ENCODE measurements around the gene TFIP11. TPM values are rescaled to one million over a fixed set of nuclear protein-coding genes. Genes with fewer than 3 reads are reported as not detected.

TFIP11 gene
- 10 to 100 TPM; 30.7 to 47.0 (median 41.9) TPM for polyA plus RNA-seq (ENCODE audit: insufficient read length in 4 of 4)

DNA sequence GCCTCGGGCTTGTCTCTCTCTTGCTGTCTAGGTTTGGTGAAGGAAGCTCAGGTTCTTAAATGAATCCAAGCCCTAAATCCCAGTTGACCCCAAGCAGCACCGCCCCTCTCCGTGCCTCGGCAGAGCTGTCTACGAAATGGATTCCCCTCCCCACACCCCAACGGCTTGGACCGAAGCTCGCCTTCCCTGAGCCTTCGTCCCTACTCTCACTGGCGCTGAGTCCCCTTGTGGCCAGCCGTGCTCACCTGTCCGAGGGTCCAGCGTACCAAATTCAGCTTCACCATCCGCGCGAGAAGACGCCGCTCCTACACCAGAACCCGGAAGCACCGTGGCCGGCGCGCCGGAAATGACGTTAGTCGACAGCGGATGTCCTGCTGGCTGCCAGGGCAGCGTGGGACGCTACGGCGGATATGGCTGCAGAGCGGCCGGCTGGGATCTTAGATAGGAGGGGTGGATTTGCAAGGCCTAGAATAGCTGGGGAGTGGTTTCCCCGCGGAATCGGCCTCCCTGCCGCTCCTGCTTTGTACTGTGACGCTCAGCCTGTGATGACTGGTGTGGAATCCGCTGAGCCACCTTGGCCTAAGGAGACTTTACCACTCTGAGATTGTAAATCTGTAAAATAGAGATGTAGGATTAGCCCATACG lies at the start of gene TFIP11:
TFIP11 (minus strand) TSS at position 325 of the 645 bp plus-strand sequence. CDS start 2,201 bp downstream, outside the sequence.
- peak; percentile 74 to 86 (median 81) for DNase-seq (ENCODE audit: low read depth in 4 of 4, low spot score in 3 of 4)

DNA sequence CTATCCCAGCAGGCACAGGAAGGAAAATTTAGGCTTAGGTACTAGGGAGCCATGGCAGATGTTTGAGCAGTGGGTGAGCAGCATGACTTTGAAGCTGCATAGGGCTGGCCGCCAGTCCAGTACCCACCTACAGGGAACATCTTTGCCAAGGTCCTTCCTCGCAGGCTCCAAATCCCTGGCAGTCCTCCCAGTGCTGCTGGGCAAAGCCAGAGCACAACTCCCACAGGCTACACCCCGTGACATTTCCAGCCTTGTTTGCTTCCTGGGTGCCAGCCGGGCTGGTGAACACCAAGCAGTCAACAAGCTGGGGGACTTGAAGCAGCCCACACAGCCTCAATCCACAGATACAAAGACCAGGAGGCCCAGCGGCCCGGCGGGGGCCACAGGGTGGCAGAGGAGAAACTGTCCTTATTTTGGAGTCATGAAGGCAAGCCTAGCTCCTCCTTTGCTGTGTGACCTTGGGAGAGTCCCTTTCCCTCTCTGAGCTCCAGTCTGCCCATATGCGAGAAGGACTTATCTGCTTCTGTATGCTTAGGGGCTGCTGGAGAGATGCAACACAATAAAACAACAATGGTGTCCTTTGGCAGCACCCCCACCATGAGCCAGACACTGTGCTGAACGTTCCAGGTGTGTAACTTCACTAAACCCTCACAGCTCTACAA lies 49.6 kb upstream of the TFIP11 start:
- DNase-seq (ENCODE audit: low read depth in 4 of 4, low spot score in 3 of 4) = no peak

DNA sequence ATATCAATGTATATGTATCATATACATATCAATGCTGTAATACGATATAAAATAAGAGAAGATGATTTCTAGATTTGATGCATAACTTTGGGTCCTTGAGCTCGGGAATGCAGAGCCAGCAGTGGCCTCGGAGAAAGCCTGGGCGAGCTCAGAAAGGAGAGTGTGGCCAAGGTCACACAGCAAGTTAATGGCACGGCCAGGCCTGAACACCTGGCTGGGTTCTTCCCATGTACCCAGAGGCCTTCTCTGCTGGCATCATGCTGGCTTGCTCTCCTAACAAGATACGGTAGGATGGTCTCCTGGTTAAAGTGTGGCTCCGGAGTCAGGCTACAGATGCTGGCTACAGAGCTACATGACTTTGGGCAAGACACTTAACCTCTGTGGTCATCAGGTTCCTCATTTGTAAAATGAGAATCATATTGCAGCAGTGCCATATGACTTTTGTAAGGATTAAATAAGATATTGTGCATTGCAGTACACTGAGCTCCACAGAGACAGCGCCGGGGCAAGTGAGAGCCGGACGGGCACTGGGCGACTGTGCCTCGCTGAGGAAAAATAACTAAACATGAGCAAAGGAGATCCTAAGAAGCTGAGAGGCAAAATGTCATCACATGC lies 47.8 kb upstream of the TFIP11 start:
- DNase-seq (ENCODE audit: low read depth in 4 of 4, low spot score in 3 of 4) = no peak

DNA sequence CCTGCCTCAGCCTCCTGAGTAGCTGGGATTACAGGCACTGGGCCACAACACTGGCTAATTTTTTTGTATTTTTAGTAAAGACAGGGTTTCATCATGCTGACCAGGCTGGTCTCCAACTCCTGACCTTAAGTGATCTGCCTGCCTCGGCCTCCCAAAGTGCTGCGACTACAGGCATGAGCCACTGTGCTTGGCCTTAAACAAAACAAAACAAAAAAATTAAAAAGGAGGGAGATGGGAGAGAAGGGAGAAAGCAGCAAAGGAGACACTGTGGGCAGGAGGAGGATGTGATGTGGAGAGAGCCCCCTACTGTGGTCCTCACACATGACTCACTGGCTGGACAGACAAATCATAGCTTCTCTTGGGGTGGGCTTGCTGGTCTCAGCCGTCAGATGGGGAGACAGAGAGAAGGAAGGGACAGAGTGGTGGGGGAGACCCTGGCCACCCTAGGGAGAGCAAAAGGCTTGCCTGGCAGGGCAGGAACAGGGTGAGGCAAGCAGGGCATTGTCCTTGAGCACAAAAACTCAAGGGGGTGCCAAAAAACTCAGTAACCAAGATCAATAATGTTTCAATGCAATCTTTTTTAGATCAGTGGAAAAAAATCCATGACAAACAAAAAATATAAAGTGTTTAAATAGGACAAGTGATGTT lies 46.1 kb upstream of the TFIP11 start:
- no peak for DNase-seq (ENCODE audit: low read depth in 4 of 4, low spot score in 3 of 4)

DNA sequence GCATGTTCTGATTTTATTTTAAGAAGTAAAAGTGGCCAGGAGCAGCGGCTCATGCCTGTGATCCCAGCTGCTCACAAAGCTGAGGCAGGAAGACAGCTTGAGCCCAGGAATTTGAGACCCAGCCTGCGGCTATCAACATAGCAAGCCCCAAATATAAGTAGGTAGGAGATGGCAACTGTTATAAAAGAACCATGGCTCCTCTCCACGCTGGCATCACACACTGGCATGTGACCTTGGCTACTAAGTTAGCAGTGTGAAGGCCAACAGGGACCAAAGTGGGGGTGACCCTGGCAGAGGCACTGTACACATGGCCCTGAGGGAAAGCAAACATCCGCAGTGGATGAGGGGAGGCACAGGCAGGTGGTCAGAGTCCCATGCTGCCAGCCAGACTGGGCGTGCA lies 44.6 kb upstream of the TFIP11 start:
- no peak for DNase-seq (ENCODE audit: low read depth in 4 of 4, low spot score in 3 of 4)

DNA sequence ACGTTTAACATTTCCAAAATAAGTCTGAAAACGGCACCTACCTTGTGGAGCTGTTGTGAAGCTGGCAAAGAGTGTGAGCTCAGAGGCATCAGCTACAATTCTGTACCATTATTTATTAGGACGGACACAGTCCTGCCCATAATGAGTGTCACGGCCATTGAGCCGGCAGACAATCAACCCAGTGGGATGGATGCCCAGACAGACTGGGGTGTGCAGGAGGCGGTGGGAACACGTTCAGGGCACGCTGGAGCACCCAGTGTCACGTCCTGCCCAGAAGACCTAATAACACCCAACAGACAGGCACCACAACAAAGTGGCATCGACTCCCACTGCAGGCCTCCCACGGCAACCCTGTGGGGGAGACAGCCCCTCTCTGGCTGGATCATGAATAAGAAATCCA lies 43.2 kb upstream of the TFIP11 start:
- no peak for DNase-seq (ENCODE audit: low read depth in 4 of 4, low spot score in 3 of 4)

DNA sequence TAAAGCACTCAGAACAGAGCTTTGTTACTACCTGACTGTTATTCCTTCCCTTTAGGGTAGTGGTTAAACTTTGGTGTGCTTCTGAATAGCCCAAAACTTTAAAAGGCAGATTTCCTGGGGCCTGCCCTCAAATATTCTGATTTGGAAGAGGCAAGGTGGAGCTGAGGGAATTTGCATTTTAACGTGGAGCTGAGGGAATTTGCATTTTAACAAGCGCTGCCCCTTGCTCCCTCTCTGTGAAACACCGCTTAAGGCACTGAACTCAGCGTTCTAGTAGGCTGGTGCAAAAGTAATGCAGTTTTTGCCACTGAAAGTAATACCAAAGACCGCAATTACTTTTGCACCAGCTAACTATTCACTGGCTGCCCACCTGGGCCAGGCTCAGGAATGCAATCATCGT lies 42.7 kb upstream of the TFIP11 start:
- DNase-seq (ENCODE audit: low read depth in 4 of 4, low spot score in 3 of 4) = no peak

DNA sequence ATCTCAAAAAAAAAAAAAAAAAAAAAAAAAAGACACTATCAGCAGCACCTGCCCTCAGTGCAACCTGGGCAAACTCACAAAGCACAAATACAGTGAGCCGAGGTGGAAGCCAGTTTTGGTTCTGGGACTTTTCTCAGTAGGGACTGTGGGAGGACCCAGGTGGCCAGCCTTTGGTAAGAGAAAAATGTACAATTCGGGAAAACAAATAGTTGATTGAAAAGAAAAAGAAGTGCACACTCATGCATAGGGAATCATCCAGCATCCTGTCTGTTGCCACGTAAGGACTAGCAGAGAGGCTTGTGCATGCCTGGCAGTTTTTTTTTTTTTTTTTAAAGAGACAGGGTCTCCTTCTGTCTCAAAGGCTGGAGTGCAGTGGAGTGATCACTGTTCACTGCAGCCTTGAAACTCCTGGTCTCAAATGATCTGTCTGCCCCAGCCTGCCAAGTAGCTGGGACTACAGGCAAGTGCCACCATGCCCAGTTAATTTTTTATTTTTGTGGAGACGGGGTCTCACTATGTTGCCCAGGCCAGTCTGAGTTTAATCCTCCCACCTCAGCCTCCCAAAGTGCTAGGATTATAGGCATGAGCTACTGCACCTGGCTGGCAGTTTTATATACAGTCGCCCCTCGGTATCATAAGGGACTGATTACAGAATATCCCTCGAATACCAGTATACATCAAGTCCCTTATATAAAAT lies 40.9 kb upstream of the TFIP11 start:
- no peak for DNase-seq (ENCODE audit: low read depth in 4 of 4, low spot score in 3 of 4)

DNA sequence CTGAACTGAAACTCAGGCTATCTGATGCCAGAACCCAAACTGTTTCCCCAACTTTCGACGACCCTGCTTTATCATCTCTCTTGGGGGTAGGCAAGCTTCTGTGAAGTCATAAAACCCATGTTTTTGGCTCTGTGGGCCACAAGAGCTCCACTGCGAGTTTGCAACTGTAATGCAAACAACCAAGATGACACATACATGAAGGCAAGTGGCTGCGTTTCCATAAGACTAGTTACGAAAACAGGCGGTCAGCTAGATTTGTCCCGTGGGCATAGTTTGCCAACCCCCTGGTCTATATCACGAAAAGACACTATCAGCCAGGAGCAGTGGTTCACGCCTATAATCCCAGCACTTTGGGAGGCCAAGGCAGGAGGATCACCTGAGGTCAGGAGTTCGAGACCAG lies 40.2 kb upstream of the TFIP11 start:
- no peak for DNase-seq (ENCODE audit: low read depth in 4 of 4, low spot score in 3 of 4)

DNA sequence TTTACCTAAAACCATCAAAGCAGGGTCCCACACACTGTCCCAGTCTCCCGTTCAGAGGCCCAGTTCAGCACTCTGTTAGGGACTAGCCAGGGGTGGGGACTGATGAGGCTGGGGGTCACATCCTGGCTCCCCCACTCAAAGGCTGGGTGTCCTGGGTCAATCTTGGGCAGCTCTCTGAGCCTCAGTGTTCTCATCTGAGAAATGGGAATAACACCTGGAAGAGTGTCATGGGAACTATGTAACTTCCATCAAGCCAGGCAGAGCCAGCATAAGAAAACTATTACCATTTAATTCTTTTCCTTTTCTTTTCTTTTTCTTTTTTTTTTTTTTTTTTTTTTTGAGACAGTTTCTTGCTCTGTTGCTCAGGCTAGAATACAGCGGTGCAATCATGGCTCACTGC lies 39.3 kb upstream of the TFIP11 start:
- no peak for DNase-seq (ENCODE audit: low read depth in 4 of 4, low spot score in 3 of 4)

DNA sequence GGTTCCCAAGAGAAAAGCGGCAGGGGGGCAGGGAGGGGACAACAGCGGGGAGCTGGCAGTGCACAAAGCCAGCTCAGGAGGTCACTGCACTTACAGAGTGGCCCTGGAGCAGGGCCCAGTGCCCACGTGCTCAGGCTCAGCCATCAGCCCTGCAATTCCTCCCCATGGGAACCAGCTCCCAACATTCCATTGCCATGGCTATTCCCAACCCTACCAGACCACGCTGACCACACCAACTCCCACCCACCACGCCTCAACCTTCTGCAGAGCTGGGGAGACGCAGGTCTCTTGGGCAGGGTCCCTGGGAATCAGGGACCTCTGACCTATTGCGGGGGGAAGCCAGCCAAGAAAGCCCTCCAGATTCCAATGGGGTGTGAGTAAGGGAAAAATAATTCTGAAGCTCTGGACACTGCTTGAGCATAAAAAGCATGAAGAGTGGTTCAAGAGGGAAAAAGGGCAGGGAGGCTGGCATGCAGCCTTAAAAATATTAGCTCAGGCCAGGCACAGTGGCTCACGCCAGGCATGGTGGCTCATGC lies 38.3 kb upstream of the TFIP11 start:
- no peak for DNase-seq (ENCODE audit: low read depth in 4 of 4, low spot score in 3 of 4)

DNA sequence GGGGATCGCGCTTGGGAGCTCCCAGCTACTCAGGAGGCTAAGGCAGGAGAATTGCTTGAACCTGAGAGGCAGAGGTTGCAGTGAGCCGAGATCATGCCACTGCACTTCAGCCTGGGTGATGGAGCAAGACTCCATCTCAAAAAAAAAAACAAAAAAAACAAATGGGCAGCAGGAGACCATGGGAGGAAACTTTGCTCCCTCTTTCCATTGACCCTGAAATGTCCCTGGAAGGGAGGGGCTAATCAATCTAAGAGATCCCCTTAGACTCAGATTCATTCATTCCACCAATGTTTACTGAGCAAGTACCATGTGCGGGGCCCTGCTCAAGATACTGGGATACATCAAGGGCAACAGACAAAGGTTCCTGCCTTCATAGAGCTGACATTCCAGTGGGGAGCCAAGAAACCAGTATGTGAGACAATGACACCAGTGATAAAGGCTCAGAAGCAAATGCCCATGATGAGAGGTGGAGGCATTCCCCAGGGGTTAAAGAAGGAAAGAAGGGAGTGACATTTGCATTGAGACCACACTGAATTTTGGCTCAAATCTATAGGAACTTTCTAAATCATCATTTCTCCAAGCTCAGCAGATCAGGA lies 37.7 kb upstream of the TFIP11 start:
- DNase-seq (ENCODE audit: low read depth in 4 of 4, low spot score in 3 of 4) = no peak

DNA sequence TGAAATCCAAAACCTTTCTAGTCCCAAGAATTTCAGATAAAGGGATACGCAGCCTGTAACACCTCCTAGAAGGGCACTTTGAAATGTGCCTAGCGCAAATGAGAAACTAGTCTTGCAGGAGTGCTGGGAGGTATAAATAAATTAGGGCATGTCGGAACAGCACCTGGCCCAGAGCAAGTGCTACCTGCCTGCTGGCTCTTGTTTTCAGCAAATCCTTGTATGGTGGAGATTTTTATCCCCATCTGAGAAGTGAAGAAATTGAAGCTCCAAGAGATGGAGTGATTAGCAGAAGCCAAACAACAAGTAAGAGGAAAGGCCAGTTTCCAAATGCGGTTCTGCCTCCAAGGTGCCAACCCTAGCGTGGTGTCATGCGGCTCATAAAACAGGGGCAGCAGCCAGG lies 36.7 kb upstream of the TFIP11 start:
- DNase-seq (ENCODE audit: low read depth in 4 of 4, low spot score in 3 of 4) = no peak

DNA sequence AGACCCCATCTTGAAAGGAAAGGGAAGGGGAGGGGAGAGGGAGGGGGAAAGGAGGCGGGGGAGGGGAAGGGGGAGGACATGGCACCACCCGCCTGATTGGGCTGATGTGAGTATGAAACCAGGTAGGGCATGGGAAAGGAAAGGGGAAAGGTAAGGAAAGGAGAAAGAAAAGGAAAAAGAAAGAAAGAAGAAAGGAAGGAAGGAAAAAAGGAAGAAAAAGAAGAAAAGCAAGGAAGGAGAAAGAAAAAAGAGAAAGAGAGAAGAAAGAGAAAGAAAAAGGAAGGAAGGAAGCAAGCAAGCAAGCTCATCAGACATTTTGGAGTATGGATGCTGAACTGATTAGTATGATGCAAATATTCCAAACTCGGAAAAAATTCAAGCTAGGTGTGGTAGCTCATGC lies 36.0 kb upstream of the TFIP11 start:
- DNase-seq (ENCODE audit: low read depth in 4 of 4, low spot score in 3 of 4) = no peak

DNA sequence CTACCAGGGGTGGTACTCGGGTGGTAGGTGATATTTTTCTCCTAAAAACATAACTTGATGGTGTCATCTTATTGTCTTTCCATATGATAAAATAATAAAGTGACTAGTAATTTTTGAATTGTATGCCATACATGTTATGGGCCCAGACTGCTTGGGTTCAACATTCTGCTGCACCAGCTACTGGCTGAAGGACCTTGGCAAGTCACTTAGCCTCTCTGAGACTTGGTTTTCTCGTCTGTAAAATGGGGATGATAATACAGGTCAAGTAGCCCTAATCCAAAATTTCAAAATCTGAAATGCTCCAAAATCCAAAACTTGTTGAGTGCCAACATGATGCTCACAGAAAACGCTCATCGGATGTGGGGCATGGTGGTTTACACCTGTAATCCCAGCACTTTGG lies 35.6 kb upstream of the TFIP11 start:
- DNase-seq (ENCODE audit: low read depth in 4 of 4, low spot score in 3 of 4) = no peak

DNA sequence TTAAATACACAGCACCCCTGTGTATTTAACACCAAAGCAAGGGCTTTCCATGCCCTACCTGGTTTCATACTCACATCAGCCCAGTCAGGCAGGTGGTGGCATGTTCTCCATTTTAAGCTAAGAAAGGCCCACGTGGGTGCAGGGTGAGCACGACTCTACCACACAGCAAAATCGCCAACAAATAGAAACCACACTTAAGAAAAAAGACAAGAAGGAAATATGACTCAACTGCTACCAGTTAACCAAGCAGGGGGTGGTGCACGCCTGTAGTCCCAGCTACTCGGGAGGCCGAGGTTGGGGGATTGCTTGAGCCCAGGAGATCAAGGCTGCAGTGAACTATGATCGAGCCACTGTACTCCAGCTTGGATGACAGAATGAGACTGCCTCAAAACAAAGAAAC lies 35.2 kb upstream of the TFIP11 start:
- DNase-seq (ENCODE audit: low read depth in 4 of 4, low spot score in 3 of 4) = no peak

DNA sequence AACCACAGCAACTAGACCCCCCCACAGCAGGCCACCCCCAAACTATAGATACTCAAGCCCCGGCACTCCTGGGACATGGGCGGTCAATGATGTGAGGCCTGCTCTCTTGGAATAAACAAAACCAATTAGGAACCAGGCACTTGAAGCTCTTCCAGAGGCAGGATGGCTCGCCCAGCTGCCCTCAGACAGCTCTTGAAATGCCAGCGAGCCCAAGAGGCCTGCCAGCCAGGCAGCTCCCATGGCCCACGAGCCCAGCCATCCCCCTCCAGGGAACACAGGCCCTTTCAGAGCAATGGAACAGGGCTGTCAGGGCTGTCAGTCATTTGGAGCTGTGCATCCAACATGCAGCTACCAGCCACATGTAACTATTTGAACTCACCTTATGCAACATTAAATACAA lies 34.0 kb upstream of the TFIP11 start:
- DNase-seq (ENCODE audit: low read depth in 4 of 4, low spot score in 3 of 4) = no peak

DNA sequence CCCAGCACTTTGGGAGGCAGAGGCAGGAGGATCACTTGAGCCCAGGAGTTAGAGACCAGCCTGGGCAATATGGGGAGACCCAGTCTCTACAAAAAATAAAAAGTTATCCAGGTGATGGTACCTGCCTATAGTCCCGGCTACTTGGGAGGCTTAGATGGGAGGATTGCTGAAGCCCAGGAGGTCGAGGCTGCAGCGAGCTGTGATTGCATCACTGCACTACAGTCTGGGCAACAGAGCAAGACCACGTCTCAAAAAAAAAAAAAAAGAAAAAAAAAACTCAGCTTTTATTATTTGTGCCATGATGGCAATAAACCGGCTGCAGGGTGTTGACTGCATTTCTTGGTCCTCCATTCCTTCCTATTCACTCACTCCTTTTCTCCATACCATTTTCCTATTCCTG lies 33.6 kb upstream of the TFIP11 start:
- no peak for DNase-seq (ENCODE audit: low read depth in 4 of 4, low spot score in 3 of 4)

DNA sequence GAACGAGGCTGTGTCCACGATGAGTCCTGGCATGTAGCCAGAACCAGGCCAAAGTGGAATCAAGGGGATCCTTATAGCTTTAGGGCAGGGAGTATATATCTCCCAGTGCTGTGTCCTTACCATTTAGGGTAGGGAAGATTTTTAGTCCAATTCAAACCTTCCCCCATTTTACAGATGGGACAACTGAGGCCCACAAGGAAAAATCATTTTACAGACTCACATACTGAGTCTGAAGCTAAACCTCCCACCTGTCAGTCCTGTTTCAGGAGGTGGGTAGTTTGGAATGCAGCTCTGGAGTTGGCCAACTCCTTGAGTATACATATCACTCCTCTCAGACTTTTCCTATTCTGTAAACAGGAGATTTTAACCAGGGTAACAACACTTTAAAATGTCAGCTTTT lies 33.1 kb upstream of the TFIP11 start:
- DNase-seq (ENCODE audit: low read depth in 4 of 4, low spot score in 3 of 4) = no peak

DNA sequence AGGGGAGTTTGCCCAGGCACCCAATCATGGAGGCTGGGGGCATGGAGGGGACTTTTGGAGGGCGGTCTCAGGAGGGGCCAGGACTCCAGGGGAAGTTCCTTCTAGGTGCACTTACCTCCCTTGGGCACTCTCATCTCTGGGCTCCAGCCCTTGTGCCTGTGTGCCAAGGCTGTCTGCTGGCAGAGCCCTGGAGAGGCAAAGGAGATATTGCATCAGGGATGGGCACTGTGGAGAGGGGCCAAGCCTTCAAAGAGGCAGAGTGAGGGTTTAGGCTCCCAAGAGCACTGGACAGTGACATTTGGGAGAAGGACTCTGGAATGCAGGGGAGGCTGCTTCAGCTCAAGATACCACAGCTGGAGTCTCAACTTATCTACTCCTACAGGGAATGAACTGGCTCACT lies 32.2 kb upstream of the TFIP11 start:
- DNase-seq (ENCODE audit: low read depth in 4 of 4, low spot score in 3 of 4) = no peak
